GM12891 (cell line): Measurements from ENCODE around the gene CDYL.

Experiments used
- PAX5 ChIP-seq: IDR thresholded peaks from 2 replicates; pipeline ENCODE4 v1.6.1; 2011; ENCODE audit warnings: low read length, moderate library complexity, mild to moderate bottlenecking; ENCODE audit not compliant: insufficient read depth, severe bottlenecking
- POLR2A ChIP-seq: IDR thresholded peaks from 2 replicates; pipeline ENCODE4 v1.6.1; 2011; ENCODE audit warnings: low read depth, low read length, control low read depth
- POLR2AphosphoS5 ChIP-seq: IDR thresholded peaks from 2 replicates; pipeline ENCODE4 v1.6.1; 2011; ENCODE audit warnings: low read depth, low read length, control low read depth
- POU2F2 ChIP-seq: IDR thresholded peaks from 2 replicates; pipeline ENCODE4 v1.6.1; 2011; ENCODE audit warnings: low read depth, mild to moderate bottlenecking, control low read depth, low read length, moderate library complexity
- SPI1 ChIP-seq: IDR thresholded peaks from 2 replicates; pipeline ENCODE4 v1.6.1; 2011; ENCODE audit warnings: low read depth, low read length, control low read depth
- TAF1 ChIP-seq: IDR thresholded peaks from 2 replicates; pipeline ENCODE4 v1.6.1; 2011; ENCODE audit warnings: low read depth, low read length, control low read depth

GRCh38 chr6:5003604-5004372 lies 227.6 kb downstream of the CDYL start, which contains the start of gene RPP40:
- TF ChIP-seq TAF1 (no peak), POLR2A (0 out of 2 replicates have a peak, but pooled peaks have one; percentile 47), POLR2AphosphoS5 (peak; percentile 70), SPI1 (no peak), PAX5 (no peak), POU2F2 (peak; percentile 16; the same call in 1 of the 2 replicates)
